Fibroblast of mammary gland (primary cell): ENCODE results near the gene AFP.

Source experiments
- DNase-seq: peaks from one replicate; pipeline ENCODE4 v3.0.0-alpha.2; 2010; ENCODE audit warnings: low read depth
- H3K4me3 ChIP-seq: 2 replicates; pipeline ENCODE4 v1.5.1; 2011; ENCODE audit warnings: low read depth, mild to moderate bottlenecking, low read length, moderate library complexity; ENCODE audit not compliant: control insufficient read depth
- TF ChIP-seq, protein P1 (sequence below): conservative IDR thresholded peaks from 2 replicates; pipeline ENCODE4 v1.5.1; 2011; ENCODE audit warnings: low read depth, low read length, inconsistent platforms; ENCODE audit not compliant: control insufficient read depth, insufficient read depth

Gene AFP

GRCh38 chr4:73429826-73430587, 6.0 kb upstream of the AFP start:
- TF ChIP-seq, protein P1, sequence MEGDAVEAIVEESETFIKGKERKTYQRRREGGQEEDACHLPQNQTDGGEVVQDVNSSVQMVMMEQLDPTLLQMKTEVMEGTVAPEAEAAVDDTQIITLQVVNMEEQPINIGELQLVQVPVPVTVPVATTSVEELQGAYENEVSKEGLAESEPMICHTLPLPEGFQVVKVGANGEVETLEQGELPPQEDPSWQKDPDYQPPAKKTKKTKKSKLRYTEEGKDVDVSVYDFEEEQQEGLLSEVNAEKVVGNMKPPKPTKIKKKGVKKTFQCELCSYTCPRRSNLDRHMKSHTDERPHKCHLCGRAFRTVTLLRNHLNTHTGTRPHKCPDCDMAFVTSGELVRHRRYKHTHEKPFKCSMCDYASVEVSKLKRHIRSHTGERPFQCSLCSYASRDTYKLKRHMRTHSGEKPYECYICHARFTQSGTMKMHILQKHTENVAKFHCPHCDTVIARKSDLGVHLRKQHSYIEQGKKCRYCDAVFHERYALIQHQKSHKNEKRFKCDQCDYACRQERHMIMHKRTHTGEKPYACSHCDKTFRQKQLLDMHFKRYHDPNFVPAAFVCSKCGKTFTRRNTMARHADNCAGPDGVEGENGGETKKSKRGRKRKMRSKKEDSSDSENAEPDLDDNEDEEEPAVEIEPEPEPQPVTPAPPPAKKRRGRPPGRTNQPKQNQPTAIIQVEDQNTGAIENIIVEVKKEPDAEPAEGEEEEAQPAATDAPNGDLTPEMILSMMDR: no peak
- no peak overlapping the region for H3K4me3 ChIP-seq
- no peak for DNase-seq

- H3K4me3 ChIP-seq: no peak overlapping the region
- TF ChIP-seq, protein P1: no peak
- DNase-seq: no peak
Measured at GRCh38 chr4:73431813-73432168, 4.2 kb upstream of the AFP start.

- no peak overlapping the region for H3K4me3 ChIP-seq
- TF ChIP-seq, protein P1: no peak
- DNase-seq: no peak
Measured at GRCh38 chr4:73432169-73433000, 3.6 kb upstream of the AFP start.

GRCh38 chr4:73433140-73433539, 2.9 kb upstream of the AFP start:
- H3K4me3 ChIP-seq: no peak overlapping the region
- no peak for DNase-seq
- TF ChIP-seq, protein P1: no peak

GRCh38 chr4:73434311-73434710, 1.7 kb upstream of the AFP start:
- DNase-seq: peak; percentile 24
- TF ChIP-seq, protein P1: peak; percentile 59
- H3K4me3 ChIP-seq: no peak overlapping the region

GRCh38 chr4:73436674-73437557, 895 bp downstream of the AFP start:
- no peak for DNase-seq
- TF ChIP-seq, protein P1: no peak
- no peak overlapping the region for H3K4me3 ChIP-seq
